Body of pancreas (tissue), 4 donors: ENCODE data around the gene PLEKHG3. TPM values are rescaled to one million over a fixed set of nuclear protein-coding genes. Genes with fewer than 3 reads are reported as not detected.

Experiments
- ATAC-seq: fragments of 150-250 bp; one replicate; pipeline ENCODE4 v1.9.1; 2016
- DNase-seq, 4 donors: peaks; one replicate each; pipeline ENCODE4 v3.0.0-alpha.2; 2019
- H3K27ac ChIP-seq, 4 donors: fragments of 200-600 bp; sonication (generic); 1 replicate in 3 of 4; 2 replicates in 1 of 4; pipeline versions ENCODE4 v1.5.1 to v1.6.1; 2016 to 2019; ENCODE audit warnings: mild to moderate bottlenecking in 1 of 4, mixed read lengths in 1 of 4, moderate library complexity in 1 of 4
- H3K27me3 ChIP-seq, 2 donors: fragments of 200-600 bp; sonication (generic); one replicate each; pipeline ENCODE4 v1.6.0; 2016; ENCODE audit warnings: mild to moderate bottlenecking in 1 of 2
- H3K36me3 ChIP-seq, 2 donors: fragments of 200-600 bp; sonication (generic); replicated peaks in 1 of 2; 2 replicates each; pipeline ENCODE4 v1.5.1; 2016; ENCODE audit warnings: low read depth in 2 of 2; ENCODE audit not compliant: insufficient read depth in 1 of 2
- H3K4me1 ChIP-seq: fragments of 200-600 bp; sonication (generic); one replicate; pipeline ENCODE4 v1.6.0; 2016
- H3K4me3 ChIP-seq, 2 donors: fragments of 200-600 bp; sonication (generic); 1 replicate in 1 of 2; 2 replicates in 1 of 2; pipeline ENCODE4 v1.5.1; 2016 to 2019
- H3K9me3 ChIP-seq, 3 donors: fragments of 200-600 bp; sonication (generic); 1 replicate in 2 of 3; 2 replicates in 1 of 3; pipeline ENCODE4 v1.5.1; 2016
- CTCF ChIP-seq, 7 experiments: fragments of 450-650 bp in 4 of 7; fragments of 200-600 bp in 3 of 7; sonication (generic) in 3 of 7; IDR thresholded peaks; one replicate each; pipeline ENCODE4 v1.5.1; 2016 to 2019; ENCODE audit warnings: antibody characterized with exemption in 7 of 7
- POLR2A ChIP-seq, 3 donors: fragments of 450-650 bp; IDR thresholded peaks; one replicate each; pipeline ENCODE4 v1.6.1; 2016; ENCODE audit warnings: antibody characterized with exemption in 3 of 3, mild to moderate bottlenecking in 2 of 3
- WGBS, 2 donors: methylation state at CpG; one replicate each; pipeline ENCODE4 v1.1.5; 2017; 5-methylcytosine and 5-hydroxymethylcytosine counted together
- intact Hi-C: fragments of 100-400 bp; cut with DNase I; formaldehyde crosslinking; loops from one replicate; pipeline ENCODE4 v1.15.1; 2023
- microRNA-seq, 2 donors: library from miRNA; unstranded; fragments of <30 nt; microRNA quantifications; one replicate each; pipeline ENCODE4, GENCODE V29; 2016; ENCODE audit warnings: borderline number of aligned reads in 2 of 2, borderline replicate concordance in 2 of 2
- total RNA-seq, 2 donors: library from RNA; depleted of rRNA; stranded (reverse); fragments of >200 nt; gene quantifications; one replicate each; pipeline ENCODE4 v1.1.0, GENCODE V29; 2016

Gene PLEKHG3
- total RNA-seq, 2 donors from 2014 or later: 34.5 to 40.2 TPM

DNA sequence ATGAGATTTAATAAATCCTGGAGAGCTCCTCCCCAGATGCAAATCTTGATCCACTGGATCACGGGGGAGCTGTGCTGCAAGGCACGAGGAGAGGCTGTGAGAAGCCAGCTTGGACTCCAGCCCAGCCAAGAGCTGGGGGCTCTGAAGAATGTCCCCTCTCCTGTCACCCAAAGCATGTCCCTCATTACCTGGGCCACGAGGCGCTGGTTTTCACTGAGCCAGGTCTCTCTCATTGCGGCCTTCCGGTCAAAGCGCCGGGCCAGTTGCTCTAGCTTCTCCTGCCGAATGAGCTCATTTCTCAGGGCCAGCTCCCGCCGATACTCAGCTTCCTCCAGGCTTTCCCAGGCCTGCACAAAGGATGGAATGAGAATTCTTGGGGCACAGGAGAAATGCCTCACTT lies 92.1 kb downstream of the PLEKHG3 start:
- H3K27ac ChIP-seq: no peak overlapping the region
- H3K4me3 ChIP-seq: no peak overlapping the region
- 84 to 97% methylated on average over 10 to 11 of the region's 11 CpGs for WGBS, 2 donors
- no peak for DNase-seq
- intact Hi-C loops: no loop called here
- ATAC-seq: no peak
- no peaks in the 10 kb centered on the region for H3K27me3 ChIP-seq
- H3K4me1 ChIP-seq: no peaks in the 10 kb centered on the region
- TF ChIP-seq POLR2A (IDR thresholded peaks at IDR 0.05): no peak
- TF ChIP-seq CTCF (IDR thresholded peaks at IDR 0.05): no peak
- no peaks in the 10 kb centered on the region for H3K9me3 ChIP-seq
- H3K36me3 ChIP-seq: no peaks in the 10 kb centered on the region

GRCh38 chr14:64799555-64799954 lies 95.3 kb downstream of the PLEKHG3 start:
- no peaks in the 10 kb centered on the region for H3K27me3 ChIP-seq
- no peaks in the 10 kb centered on the region for H3K9me3 ChIP-seq
- H3K4me1 ChIP-seq: no peaks in the 10 kb centered on the region
- H3K4me3 ChIP-seq: no peak overlapping the region
- no peak overlapping the region for H3K27ac ChIP-seq
- no peak for TF ChIP-seq CTCF (IDR thresholded peaks at IDR 0.05)
- no peak for TF ChIP-seq POLR2A (IDR thresholded peaks at IDR 0.05)
- 81 to 89% methylated on average over 3 to 10 of the region's 10 CpGs for WGBS, 2 donors
- DNase-seq (no peak), ATAC-seq (no peak)
- no peaks in the 10 kb centered on the region for H3K36me3 ChIP-seq
- intact Hi-C loops: no loop called here

Small RNA genes lying within 50 kb of the gene (microRNA-seq; reads per million reads assigned to microRNA genes)
- 0 reads per million in 2 donors for gene MIR7855

Other genes starting within 250 kb of the PLEKHG3 start
- under 1 TPM in 1 of 2 donors, not detected in 1; under 0.01 TPM for gene AKAP5, start 238.9 kb upstream of the PLEKHG3 start, total RNA-seq
- gene ZBTB25, start 200.6 kb upstream of the PLEKHG3 start, total RNA-seq: 10 to 100 TPM in 1 of 2 donors, 1 to 10 TPM in 1; 7.9 to 10.6 TPM
- 10 to 100 TPM; 28.5 to 43.8 TPM for gene ZBTB1, start 199.7 kb upstream of the PLEKHG3 start, total RNA-seq
- gene HSPA2, start 163.7 kb upstream of the PLEKHG3 start, total RNA-seq: 10 to 100 TPM in 1 of 2 donors, 1 to 10 TPM in 1; 4.0 to 19.7 TPM
- 1 to 10 TPM; 4.4 to 5.6 TPM for gene PPP1R36, start 154.5 kb upstream of the PLEKHG3 start, total RNA-seq
- gene SPTB, start 175.5 kb downstream of the PLEKHG3 start, total RNA-seq: 1 to 10 TPM; 3.4 to 8.6 TPM
- gene CHURC1, start 210.0 kb downstream of the PLEKHG3 start, total RNA-seq: 10 to 100 TPM; 29.1 to 43.2 TPM
- gene GPX2, start 238.3 kb downstream of the PLEKHG3 start, total RNA-seq: 10 to 100 TPM; 14.3 to 26.7 TPM